ENCODE data around the gene ITLN1.
"Not testable (repeated sequence)": the region's sequence is repeated elsewhere in the genome, so short reads cannot be mapped to it uniquely, and the experiment has no call there.

The ITLN1 gene

DNA sequence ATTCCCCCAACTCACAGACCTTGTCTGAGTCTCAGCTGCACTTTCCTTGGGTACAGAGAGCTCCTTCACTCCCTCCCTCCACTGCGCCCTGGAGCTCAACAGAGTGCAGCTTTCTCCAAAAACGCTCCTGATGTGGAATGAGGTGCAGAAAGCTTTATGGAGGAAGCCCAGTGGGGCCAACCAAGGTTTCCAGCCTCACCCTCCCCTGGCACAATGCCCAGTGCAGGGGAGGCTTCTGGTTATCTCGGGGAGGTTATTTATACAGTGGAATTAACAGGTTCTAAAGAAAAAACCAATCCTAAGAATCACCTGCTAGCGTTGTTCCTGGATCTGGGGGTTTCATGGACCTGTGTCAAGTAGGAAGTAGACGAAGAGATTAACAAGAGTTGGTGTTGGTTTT lies at the start of gene ITLN1:
ITLN1 (minus strand) TSS at position 139 of the 400 bp plus-strand sequence. CDS start 303 bp downstream, outside the sequence.
- no peak for DNase-seq (ENCODE audit: low read depth)

DNA sequence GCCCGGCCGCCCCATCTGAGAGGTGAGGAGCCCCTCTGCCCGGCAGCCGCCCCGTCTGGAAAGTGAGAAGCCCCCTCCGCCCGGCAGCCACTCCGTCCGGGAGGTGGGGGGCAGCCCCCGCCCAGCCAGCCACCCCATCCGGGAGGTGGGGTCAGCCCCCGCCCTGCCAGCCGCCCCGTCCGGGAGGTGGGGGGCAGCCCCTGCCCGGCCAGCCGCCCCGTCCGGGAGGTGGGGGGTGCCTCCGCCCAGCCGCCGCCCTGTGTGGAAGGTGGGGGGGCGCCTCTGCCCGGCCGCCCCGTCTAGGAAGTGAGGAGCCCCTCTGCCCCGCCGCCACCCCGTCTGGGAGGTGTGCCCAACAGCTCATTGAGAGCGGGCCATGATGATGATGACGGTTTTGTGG lies 48.3 kb upstream of the ITLN1 start:
- DNase-seq (ENCODE audit: low read depth) = not testable (repeated sequence)

DNA sequence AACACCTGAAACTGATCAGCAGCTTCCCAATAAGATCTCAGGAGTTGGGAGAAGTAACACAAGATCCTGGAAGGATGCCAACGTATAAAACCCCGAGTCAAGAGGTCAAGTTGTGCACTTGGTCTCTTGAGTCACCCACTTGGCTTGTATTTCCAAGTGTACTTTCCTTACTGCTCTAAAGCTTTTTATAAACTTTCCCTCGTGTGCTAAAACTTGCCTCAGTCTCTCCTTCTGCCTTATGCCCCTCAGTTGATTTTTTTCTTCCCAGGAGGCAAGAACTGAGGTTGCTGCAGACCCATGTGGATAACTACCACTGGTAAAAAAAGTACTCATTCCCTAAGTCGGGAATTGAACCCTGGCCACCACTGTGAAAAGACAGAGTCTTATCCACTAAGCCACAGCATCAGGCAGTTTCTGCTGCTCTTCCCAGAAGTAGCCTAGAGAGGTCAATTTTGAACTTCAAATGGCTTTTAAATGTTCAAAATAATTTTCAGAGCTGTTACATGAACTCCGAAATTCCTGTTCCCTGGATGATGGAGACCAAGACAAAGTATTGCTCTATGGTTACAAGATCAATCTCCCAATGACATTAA lies 40.8 kb upstream of the ITLN1 start:
- DNase-seq (ENCODE audit: low read depth) = peak; percentile 50

DNA sequence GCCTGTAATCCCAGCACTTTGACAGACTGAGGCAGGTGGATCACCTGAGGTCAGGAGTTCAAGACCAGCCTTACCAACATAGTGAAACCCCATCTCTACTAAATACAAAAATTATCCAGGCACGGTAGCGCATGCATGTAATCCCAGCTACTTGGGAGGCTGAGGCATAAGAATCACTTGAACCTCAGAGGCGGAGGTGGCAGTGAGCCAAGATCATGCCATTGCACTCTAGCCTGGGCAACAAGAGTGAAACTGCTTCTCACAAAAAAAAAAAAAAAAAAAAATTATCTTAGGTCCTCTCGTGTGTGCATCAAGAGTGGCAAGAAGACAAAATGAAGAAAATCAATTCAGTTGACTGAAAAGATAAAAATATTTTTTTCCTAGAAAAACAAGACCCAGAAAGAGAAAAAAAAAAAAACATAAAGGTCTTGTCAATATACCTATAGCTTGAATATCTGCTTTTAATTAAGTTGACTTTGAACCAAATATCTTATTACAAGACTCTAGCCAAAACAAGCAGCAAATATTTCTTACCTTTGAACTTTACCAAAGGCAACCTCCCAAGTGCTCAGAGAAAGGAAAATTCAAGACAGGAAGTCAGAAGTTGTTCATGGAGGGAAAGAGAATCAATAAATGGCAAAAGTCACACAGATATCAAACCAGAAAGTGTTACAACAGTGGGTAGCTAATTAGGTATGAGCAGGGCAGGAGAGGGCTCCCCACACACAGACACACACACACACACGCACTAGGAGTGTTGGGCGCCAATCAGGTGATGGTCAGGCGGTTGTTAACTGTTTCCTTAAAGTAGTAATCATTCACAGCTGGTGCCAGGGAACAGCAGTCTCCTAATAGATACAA lies 40.0 kb upstream of the ITLN1 start:
- DNase-seq (ENCODE audit: low read depth) = no peak

DNA sequence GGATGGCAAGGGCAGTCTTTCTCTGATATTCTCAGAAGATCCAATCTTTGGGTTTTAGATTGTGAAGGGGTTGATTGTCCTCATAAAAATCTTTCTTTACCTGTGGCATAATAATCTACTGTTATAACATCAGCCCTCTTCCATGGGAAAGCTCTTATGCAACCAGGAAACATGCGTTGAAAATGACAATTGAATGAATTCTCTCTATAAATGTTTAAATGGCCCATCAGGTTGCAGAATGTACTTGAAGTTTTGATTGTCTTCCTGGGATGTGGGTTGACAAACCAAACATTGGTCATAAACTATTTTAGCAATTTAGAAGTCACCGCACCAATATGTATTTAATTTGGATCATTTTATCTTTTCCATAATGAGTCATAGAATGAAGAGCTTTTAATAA lies 31.7 kb upstream of the ITLN1 start:
- DNase-seq (ENCODE audit: low read depth) = no peak

- not testable (repeated sequence) for DNase-seq (ENCODE audit: low read depth)
Measured at GRCh38 chr1:160913229-160913628, 28.2 kb upstream of the ITLN1 start.

- DNase-seq (ENCODE audit: low read depth) = no peak
Measured at GRCh38 chr1:160911925-160912324, 26.9 kb upstream of the ITLN1 start.

DNA sequence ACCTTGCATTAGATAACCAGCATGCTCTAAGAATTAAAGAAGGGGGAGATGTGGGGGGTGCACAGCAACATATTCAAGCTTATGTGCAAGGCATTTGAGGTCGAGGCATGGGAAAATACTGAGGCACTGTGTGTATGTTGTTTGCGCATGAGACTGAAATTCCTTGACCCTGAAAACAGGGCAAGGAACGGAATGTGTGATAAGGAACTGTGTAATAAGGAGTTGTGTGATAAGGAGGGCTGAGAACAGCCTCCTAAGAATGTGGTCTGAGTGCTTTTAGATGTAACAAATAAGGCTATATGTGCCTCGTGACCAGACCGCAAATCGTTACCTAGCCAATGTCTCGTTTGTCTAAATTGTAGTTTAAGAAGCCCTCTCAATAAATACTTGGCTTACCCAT lies 26.5 kb upstream of the ITLN1 start:
- no peak for DNase-seq (ENCODE audit: low read depth)

GRCh38 chr1:160910170-160910750 lies 25.3 kb upstream of the ITLN1 start:
- no peak for DNase-seq (ENCODE audit: low read depth)

- no peak for DNase-seq (ENCODE audit: low read depth)
Measured at GRCh38 chr1:160907976-160908375, 23.0 kb upstream of the ITLN1 start.

DNA sequence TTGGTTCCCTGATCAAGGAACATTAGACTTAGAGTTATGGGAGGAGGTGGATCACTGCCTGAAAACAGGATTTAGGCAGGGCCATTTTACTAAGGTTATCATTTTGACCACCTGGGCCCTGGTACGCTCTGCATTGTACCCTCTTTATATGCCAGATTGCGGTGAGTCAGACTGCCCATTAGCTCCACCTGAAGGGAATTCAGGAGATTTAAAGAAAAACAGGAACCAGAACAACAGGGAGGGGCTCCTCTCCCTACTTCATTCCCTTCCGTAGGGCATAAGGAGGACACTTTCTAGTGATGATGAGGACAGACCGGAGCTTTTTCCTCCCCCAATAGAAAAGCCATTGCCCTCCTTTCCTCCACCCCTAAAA lies 20.6 kb upstream of the ITLN1 start:
- DNase-seq (ENCODE audit: low read depth) = no peak

DNA sequence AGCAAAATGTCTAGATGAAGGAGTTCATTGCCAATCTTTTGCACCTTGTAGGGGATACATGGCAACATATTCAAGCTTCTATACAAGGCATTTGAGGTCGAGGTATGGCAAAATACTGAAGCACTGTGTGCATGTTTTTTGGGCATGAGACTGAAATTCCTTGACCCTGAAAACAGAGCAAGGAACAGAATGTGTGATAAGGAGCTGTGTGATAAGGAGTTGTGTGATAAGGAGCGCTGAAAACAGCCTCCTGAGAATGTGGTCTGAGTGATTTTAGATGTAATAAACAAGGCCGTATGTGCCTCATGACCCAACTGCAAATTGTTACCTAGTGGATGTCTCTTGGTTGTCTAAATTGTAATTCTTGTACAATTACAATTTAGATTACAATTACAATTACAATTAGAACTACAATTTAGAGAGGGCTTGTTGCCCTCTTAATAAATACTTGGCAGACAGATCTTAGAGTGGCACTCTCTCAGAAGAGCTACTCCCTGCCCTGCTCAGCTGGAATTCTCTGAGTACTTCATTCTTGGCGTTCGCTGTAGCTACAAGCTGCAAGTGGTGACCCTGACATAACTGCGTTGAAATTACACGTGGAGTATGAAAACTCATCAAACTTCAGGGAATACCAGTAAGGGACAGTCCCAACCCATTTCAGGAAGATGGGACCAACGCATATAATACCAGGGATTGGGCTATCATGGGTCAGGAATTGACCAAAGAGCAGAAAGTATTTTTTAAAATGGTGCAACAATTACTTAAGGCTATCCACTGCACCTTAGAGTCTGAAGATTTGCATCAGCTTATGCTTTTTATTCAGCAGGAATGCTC lies 20.0 kb upstream of the ITLN1 start:
- no peak for DNase-seq (ENCODE audit: low read depth)

- DNase-seq (ENCODE audit: low read depth) = not testable (repeated sequence)
Measured at GRCh38 chr1:160902251-160902650, 17.3 kb upstream of the ITLN1 start.

GRCh38 chr1:160901768-160902167 lies 16.8 kb upstream of the ITLN1 start:
- no peak for DNase-seq (ENCODE audit: low read depth)

GRCh38 chr1:160900683-160901082 lies 15.7 kb upstream of the ITLN1 start:
- DNase-seq (ENCODE audit: low read depth) = not testable (repeated sequence)

DNA sequence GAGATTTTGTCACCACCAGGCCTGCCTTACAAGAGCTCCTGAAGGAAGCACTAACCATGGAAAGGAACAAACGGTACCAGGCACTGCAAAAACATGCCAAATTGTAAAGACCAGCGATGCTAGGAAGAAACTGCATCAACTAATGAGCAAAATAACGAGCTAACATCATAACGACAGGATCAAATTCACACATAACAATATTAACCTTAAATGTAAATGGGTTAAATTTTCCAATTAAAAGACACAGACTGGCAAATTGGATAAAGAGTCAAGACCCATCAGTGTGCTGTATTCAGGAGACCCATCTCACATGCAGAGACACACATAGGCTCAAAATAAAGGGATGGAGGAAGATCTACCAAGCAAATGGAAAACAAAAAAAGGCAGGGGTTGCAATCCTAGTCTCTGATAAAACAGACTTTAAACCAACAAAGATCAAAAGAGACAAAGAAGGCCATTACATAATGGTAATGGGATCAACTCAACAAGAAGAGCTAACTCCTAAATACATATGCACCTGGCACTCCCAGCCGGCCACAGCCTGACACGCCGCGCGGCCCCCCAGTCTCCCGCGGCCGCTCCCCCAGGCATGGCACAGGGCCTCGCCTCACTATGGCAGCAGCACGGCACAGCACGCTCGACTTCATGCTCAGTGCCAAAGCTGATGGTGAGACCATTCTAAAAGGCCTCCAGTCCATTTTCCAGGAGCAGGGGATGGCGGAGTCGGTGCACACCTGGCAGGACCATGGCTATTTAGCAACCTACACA lies 9.6 kb upstream of the ITLN1 start:
- DNase-seq (ENCODE audit: low read depth) = not testable (repeated sequence)

GRCh38 chr1:160891474-160891873 lies 6.5 kb upstream of the ITLN1 start:
- DNase-seq (ENCODE audit: low read depth) = no peak

GRCh38 chr1:160888926-160889325 lies 3.9 kb upstream of the ITLN1 start:
- DNase-seq (ENCODE audit: low read depth) = no peak

- no peak for DNase-seq (ENCODE audit: low read depth)
Measured at GRCh38 chr1:160887071-160887470, 2.1 kb upstream of the ITLN1 start.

DNA sequence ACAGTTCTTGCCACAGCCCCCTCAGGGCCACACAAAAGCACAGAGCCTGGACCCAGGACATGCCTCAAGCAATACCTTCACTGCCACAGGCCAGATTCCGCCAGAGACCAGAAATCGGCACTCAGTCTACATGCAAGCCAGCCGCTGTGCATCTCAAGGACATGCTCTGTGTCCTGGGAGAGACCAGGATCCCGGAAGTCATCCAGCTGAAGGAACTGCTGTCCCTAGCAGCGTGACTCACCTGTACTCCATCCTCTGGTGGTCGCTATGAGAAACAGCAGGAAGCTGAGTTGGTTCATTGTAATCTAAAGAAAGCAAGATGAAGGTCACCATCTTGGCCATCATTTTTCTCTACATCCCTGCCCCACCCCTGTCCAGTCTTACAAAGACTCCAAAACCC lies 401 bp downstream of the ITLN1 start:
- DNase-seq (ENCODE audit: low read depth) = peak; percentile 23

All from ELR (cell line).